Hepatocyte (in vitro differentiated cells): ENCODE results near the gene LRRK2. TPM values are rescaled to one million over a fixed set of nuclear protein-coding genes. Genes with fewer than 3 reads are reported as not detected.

Experiments
- DNase-seq: peaks from one replicate; pipeline ENCODE4 v3.0.0-alpha.2; 2016; ENCODE audit warnings: low spot score
- H2AFZ ChIP-seq: fragments of 200-600 bp; sonication (generic); 2 replicates; pipeline ENCODE4 v1.6.0; 2016; ENCODE audit warnings: antibody characterized with exemption, mild to moderate bottlenecking
- H3K27ac ChIP-seq: fragments of 200-600 bp; sonication (generic); 2 replicates; pipeline ENCODE4 v1.5.1; 2016; ENCODE audit warnings: mild to moderate bottlenecking
- H3K27me3 ChIP-seq: fragments of 200-600 bp; sonication (generic); 2 replicates; pipeline ENCODE4 v1.6.1; 2016
- H3K36me3 ChIP-seq: fragments of 200-600 bp; sonication (generic); replicated peaks from 2 replicates; pipeline ENCODE4 v1.5.1; 2016; ENCODE audit warnings: low read depth; ENCODE audit not compliant: insufficient read depth
- H3K4me1 ChIP-seq: fragments of 200-600 bp; sonication (generic); 2 replicates; pipeline ENCODE4 v1.5.1; 2016; ENCODE audit warnings: mild to moderate bottlenecking, moderate library complexity; ENCODE audit not compliant: insufficient read depth
- H3K4me2 ChIP-seq: fragments of 200-600 bp; sonication (generic); 2 replicates; pipeline ENCODE4 v1.6.0; 2016
- H3K4me3 ChIP-seq: fragments of 200-600 bp; sonication (generic); 2 replicates; pipeline ENCODE4 v1.5.1; 2016; ENCODE audit warnings: mild to moderate bottlenecking
- H3K79me2 ChIP-seq: fragments of 200-600 bp; sonication (generic); 2 replicates; pipeline ENCODE4 v1.6.0; 2017; ENCODE audit warnings: mild to moderate bottlenecking
- H3K9me2 ChIP-seq: fragments of 200-600 bp; sonication (generic); replicated peaks from 2 replicates; pipeline ENCODE4 v1.6.0; 2017; ENCODE audit warnings: mild to moderate bottlenecking; ENCODE audit not compliant: insufficient read depth
- H3K9me3 ChIP-seq: fragments of 200-600 bp; sonication (generic); 2 replicates; pipeline ENCODE4 v1.5.1; 2016; ENCODE audit warnings: low read depth, mild to moderate bottlenecking
- H4K20me1 ChIP-seq: fragments of 200-600 bp; sonication (generic); 2 replicates; pipeline ENCODE4 v1.6.0; 2016; ENCODE audit warnings: mild to moderate bottlenecking; ENCODE audit not compliant: insufficient read depth, poor library complexity, severe bottlenecking
- CTCF ChIP-seq: fragments of 200-600 bp; sonication (generic); IDR thresholded peaks from 2 replicates; pipeline ENCODE4 v1.5.1; 2016; ENCODE audit warnings: antibody characterized with exemption, mild to moderate bottlenecking; ENCODE audit not compliant: poor library complexity
- EZH2 ChIP-seq: fragments of 200-600 bp; sonication (generic); IDR thresholded peaks from 2 replicates; pipeline ENCODE4 v1.6.1; 2016; ENCODE audit warnings: antibody characterized with exemption, mild to moderate bottlenecking, borderline replicate concordance
- EZH2phosphoT487 ChIP-seq: fragments of 200-600 bp; sonication (generic); IDR thresholded peaks from one replicate; pipeline ENCODE4 v1.6.1; 2018; ENCODE audit warnings: antibody characterized with exemption, mild to moderate bottlenecking, low read depth, moderate library complexity; ENCODE audit not compliant: unreplicated experiment, severe bottlenecking
- WGBS: methylation state at CpG from one replicate; pipeline ENCODE4 v1.1.6; 2016; ENCODE audit warnings: low lambda C conversion rate; ENCODE audit errors: missing lambda C conversion rate; 5-methylcytosine and 5-hydroxymethylcytosine counted together
- polyA plus RNA-seq: library from polyadenylated mRNA; unstranded; fragments of >200 nt; fragmentation: Nextera tagmentation; extraction: Ambion mirVana; gene quantifications from 2 replicates; pipeline ENCODE4 v1.2.1, GENCODE V29; 2016
- total RNA-seq: library from RNA; depleted of rRNA; stranded (reverse); fragments of >200 nt; gene quantifications from 2 replicates; pipeline ENCODE4 v1.2.3, GENCODE V29; 2014

The LRRK2 gene
- total and polyA plus RNA-seq, 2 experiments from 2014 or later: 0.76 to 4.9 TPM

- Histone ChIP-seq H3K79me2 (no peaks in the 10 kb centered on the region), H3K4me1 (no peaks in the 10 kb centered on the region), H3K9me2 (no peaks in the 10 kb centered on the region), H3K27ac (no peak overlapping the region), H3K27me3 (no peaks in the 10 kb centered on the region), H4K20me1 (no peaks in the 10 kb centered on the region), H3K4me2 (no peak overlapping the region), H3K4me3 (no peak overlapping the region), H3K36me3 (no peaks in the 10 kb centered on the region), H3K9me3 (peaks cover 5% of the 10 kb centered on the region), H2AFZ (no peak overlapping the region)
- no peak for DNase-seq
- TF ChIP-seq EZH2phosphoT487: no peak
- no peak for TF ChIP-seq CTCF
- no peak for TF ChIP-seq EZH2
Observed at GRCh38 chr12:40216516-40217288, 8.1 kb upstream of the LRRK2 start.

DNA sequence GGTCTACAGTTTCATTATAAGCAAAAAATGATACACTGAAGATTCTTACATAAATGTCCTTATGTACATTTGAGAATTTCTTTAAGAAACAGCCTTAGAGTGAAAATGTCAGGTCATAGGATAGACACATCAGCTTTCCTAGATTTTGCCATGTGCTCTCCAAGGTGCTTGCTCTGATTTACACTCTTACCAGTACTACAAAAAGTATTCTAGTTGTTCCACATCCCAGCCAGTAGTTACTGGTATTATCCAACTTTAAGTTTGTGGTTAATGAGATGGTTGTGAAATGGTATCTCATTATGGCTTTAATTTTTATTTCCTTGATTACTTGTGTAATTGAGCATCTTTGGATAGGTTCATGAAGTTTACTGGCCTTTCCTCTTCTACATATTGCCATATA lies 5.0 kb upstream of the LRRK2 start:
- Histone ChIP-seq H3K4me2 (no peak overlapping the region), H4K20me1 (no peaks in the 10 kb centered on the region), H3K4me1 (peaks cover 4% of the 10 kb centered on the region), H3K79me2 (no peaks in the 10 kb centered on the region), H3K27ac (no peak overlapping the region), H3K9me2 (no peaks in the 10 kb centered on the region), H3K9me3 (no peaks in the 10 kb centered on the region), H3K36me3 (no peaks in the 10 kb centered on the region), H3K4me3 (no peak overlapping the region), H3K27me3 (no peaks in the 10 kb centered on the region), H2AFZ (no peak overlapping the region)
- DNase-seq: no peak
- TF ChIP-seq EZH2phosphoT487: no peak
- no peak for TF ChIP-seq EZH2
- no peak for TF ChIP-seq CTCF

- Histone ChIP-seq H4K20me1 (no peaks in the 10 kb centered on the region), H3K4me2 (no peak overlapping the region), H3K36me3 (no peaks in the 10 kb centered on the region), H2AFZ (no peak overlapping the region), H3K9me3 (no peaks in the 10 kb centered on the region), H3K27me3 (no peaks in the 10 kb centered on the region), H3K27ac (no peak overlapping the region), H3K4me1 (peaks cover 4% of the 10 kb centered on the region), H3K79me2 (no peaks in the 10 kb centered on the region), H3K9me2 (no peaks in the 10 kb centered on the region), H3K4me3 (no peak overlapping the region)
- no peak for TF ChIP-seq CTCF
- TF ChIP-seq EZH2: no peak
- no peak for TF ChIP-seq EZH2phosphoT487
- no peak for DNase-seq
- WGBS: 94% methylated on average over 2 of the region's 2 CpGs
Observed at GRCh38 chr12:40222247-40222646, 2.5 kb upstream of the LRRK2 start.
